C4-2B (cell line): ENCODE data around the gene SNRNP40.

Experiments used
- CTCF ChIP-seq: fragments of 450-650 bp; conservative IDR thresholded peaks from 2 replicates; pipeline ENCODE4 v1.5.1; 2017; ENCODE audit warnings: mild to moderate bottlenecking
- ZFX ChIP-seq: fragments of 450-650 bp; IDR thresholded peaks from 2 replicates; pipeline ENCODE4 v1.6.1; 2017

- TF ChIP-seq CTCF (no peak), ZFX (no peak)
Observed at GRCh38 chr1:31289021-31289420, 7.6 kb downstream of the SNRNP40 start.
